Measurements from ENCODE around the gene DOCK11.

DOCK11 gene

DNA sequence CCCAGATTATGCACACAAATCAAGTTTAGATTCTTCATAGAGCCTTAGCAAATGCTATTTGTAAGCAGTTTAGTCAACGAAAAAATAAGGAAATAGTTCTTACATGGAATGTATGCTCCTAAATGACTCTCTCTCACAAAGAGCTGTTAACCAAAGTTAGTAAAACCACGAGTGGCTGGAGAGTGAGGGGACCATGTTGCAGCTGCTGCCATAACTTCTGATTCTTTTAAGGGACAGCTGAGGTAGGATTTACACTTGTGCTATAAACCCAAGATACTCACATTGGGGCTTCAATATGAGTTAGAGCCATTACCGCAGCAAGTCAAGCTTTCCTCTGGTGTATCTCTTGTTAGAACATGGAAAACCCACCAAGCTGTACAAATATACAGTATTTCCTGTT is 2.7 kb downstream of the DOCK11 start:
- Histone ChIP-seq H3K36me3 (replicated peaks) (no peaks in the 10 kb centered on the region), H3K4me3 (ENCODE audit: low read depth, low read length) (no peak overlapping the region), H3K27me3 (replicated peaks) (no peaks in the 10 kb centered on the region), H3K27ac (no peak overlapping the region)
- DNase-seq, result no peak
- TF ChIP-seq, protein P1, sequence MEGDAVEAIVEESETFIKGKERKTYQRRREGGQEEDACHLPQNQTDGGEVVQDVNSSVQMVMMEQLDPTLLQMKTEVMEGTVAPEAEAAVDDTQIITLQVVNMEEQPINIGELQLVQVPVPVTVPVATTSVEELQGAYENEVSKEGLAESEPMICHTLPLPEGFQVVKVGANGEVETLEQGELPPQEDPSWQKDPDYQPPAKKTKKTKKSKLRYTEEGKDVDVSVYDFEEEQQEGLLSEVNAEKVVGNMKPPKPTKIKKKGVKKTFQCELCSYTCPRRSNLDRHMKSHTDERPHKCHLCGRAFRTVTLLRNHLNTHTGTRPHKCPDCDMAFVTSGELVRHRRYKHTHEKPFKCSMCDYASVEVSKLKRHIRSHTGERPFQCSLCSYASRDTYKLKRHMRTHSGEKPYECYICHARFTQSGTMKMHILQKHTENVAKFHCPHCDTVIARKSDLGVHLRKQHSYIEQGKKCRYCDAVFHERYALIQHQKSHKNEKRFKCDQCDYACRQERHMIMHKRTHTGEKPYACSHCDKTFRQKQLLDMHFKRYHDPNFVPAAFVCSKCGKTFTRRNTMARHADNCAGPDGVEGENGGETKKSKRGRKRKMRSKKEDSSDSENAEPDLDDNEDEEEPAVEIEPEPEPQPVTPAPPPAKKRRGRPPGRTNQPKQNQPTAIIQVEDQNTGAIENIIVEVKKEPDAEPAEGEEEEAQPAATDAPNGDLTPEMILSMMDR (IDR thresholded peaks at IDR 0.05; ENCODE audit: low read depth, low read length, missing control alignments), result no peak
- in situ Hi-C loops (cut with HindIII; ENCODE audit: low pct_ligation_motif_present, low sequenced_read_pairs), result no loop called here

DNA sequence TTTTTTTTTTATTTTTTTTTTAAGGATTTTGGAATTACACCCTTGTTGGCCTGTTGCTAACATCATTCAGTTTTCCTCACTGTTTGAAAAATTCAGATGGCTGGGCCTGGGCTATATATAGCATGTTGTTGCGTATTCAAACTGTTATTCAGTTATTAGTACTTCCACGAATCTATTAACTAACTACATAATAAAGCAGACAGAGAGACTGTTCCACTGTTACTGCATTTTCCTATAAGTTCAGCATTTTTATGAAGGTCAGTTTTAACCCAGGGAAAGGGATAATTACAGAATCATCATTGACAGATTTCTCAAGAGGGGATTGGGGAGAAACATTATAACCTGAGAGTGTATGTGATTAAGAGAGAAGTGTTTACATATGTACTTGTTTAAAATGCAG is 3.1 kb downstream of the DOCK11 start:
- in situ Hi-C loops (cut with HindIII; ENCODE audit: low pct_ligation_motif_present, low sequenced_read_pairs), result no loop called here
- TF ChIP-seq, protein P1 (IDR thresholded peaks at IDR 0.05; ENCODE audit: low read depth, low read length, missing control alignments), result no peak
- Histone ChIP-seq H3K27ac (no peak overlapping the region), H3K27me3 (replicated peaks) (no peaks in the 10 kb centered on the region), H3K36me3 (replicated peaks) (no peaks in the 10 kb centered on the region), H3K4me3 (ENCODE audit: low read depth, low read length) (no peak overlapping the region)
- no peak for DNase-seq

DNA sequence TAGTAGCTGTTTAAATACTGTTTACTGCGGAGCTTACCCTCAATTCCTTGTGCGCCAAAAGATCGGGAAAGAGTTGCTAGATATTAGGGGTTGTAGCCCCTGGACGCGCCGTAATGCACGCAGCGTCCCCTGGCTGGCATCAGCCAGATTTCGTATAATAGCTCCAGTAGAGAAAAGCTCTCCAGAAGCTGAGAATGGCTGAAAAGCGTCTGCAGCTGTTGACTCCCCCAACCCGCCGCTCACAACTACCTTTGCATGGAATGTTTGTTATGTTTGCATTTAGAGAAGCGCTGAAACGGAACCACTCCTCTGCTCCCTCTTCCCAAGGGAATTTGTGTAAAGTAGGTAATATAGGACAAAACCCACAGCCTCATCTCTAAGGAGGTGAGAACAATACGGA is 3.7 kb downstream of the DOCK11 start:
- Histone ChIP-seq H3K27me3 (replicated peaks) (no peaks in the 10 kb centered on the region), H3K36me3 (replicated peaks) (no peaks in the 10 kb centered on the region), H3K4me3 (ENCODE audit: low read depth, low read length) (no peak overlapping the region), H3K27ac (no peak overlapping the region)
- DNase-seq, result no peak
- in situ Hi-C loops (cut with HindIII; ENCODE audit: low pct_ligation_motif_present, low sequenced_read_pairs), result no loop called here
- TF ChIP-seq, protein P1 (IDR thresholded peaks at IDR 0.05; ENCODE audit: low read depth, low read length, missing control alignments), result peak; percentile 30

DNA sequence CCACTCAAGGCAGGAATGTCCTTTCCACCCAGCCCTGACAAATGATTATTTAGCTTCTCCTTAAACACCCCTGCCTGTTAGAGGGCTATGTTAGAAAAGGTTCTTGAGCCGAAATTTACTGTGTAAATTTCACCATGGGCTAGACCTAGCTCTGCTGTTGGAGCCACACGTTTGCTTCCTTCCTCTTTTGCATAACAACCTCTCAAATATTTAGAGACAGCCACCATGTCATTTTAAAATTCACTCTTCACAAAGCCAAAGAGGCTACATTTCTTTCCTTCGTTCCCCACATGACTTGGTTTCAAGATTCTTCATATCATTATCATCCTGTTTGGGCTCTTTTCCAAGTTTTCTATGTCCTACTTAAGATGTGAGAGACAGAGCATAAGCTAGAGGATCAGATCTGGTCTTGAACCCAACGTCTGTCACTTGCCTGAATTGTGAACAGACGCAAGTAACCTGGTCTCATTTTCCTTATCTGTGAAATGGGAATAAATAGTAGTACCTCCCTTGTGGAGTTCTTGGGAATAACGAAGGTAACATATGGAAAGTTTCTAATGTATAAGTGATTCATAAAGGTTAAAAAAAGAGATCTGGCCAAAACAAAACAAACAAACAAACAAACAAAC is 6.7 kb downstream of the DOCK11 start:
- Histone ChIP-seq H3K27me3 (replicated peaks) (no peaks in the 10 kb centered on the region), H3K27ac (no peak overlapping the region), H3K36me3 (replicated peaks) (no peaks in the 10 kb centered on the region), H3K4me3 (ENCODE audit: low read depth, low read length) (no peak overlapping the region)
- no peak for DNase-seq
- in situ Hi-C loops (cut with HindIII; ENCODE audit: low pct_ligation_motif_present, low sequenced_read_pairs), result no loop called here
- TF ChIP-seq, protein P1 (IDR thresholded peaks at IDR 0.05; ENCODE audit: low read depth, low read length, missing control alignments), result no peak

DNA sequence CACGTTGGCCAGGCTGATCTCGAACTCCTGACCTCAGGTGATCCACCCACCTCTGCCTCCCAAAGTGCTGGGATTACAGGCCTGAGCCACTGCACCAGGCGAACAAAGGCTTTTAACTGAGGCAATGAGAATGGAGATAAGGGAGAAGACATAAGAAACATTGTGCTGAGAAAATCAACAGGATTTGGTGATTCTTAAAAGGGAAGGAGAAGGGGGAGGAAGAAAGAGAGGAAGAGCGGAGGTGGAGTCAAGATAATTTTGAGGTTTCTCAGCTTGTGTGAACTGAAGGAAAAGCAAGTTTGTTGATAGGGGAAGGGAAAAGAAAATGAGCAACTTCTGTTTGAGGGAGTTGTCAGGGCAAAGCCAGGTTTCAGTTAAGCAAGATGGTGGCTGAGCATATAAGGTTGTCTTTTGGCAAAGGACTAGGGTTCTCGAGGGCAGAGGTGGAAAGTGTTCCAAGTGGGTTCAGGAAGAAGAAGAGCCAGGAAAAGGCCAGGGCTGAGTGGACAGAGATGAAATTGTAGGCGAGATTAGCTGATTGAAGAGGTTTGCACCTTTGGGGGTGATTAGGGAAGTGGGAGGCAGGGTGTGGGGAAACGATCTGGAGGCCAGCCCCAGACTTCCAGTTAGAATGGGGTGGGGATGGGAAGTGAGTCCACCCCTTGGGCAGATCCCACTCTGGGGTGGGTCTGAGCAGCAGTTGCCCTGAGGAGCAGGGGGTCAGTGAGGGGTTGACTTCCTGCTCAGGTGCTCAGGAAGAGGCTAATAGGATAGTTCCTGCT is 7.8 kb downstream of the DOCK11 start:
- no peak for DNase-seq
- H3K27me3 ChIP-seq (replicated peaks), result no peaks in the 10 kb centered on the region
- no peak overlapping the region for H3K4me3 ChIP-seq (ENCODE audit: low read depth, low read length)
- H3K27ac ChIP-seq, result no peak overlapping the region
- in situ Hi-C loops (cut with HindIII; ENCODE audit: low pct_ligation_motif_present, low sequenced_read_pairs), result no loop called here
- no peaks in the 10 kb centered on the region for H3K36me3 ChIP-seq (replicated peaks)
- TF ChIP-seq, protein P1 (IDR thresholded peaks at IDR 0.05; ENCODE audit: low read depth, low read length, missing control alignments), result no peak

All from brain microvascular endothelial cell (primary cell).